OCI-LY7 (cell line): ENCODE measurements around the gene DGCR2. TPM values are rescaled to one million over a fixed set of nuclear protein-coding genes. Genes with fewer than 3 reads are reported as not detected.

ENCODE experiments used
- BruUV-seq: library from RNA; stranded (reverse); fragments of 400-500 nt; replicated peaks from 2 replicates; lab custom pipeline; 2021; lab: Mats Ljungman, UMichigan
- CTCF ChIA-PET: fragments of 300-600 bp; sonication (Branson Sonifier 250); formaldehyde crosslinking; loops from one replicate; lab custom pipeline; 2022; ENCODE audit warnings: antibody characterized with exemption; ENCODE audit not compliant: unreplicated experiment; lab: Charles Lee
- POLR2A ChIA-PET: fragments of 300-600 bp; sonication (Branson Sonifier 250); formaldehyde crosslinking; loops from one replicate; lab custom pipeline; 2022; ENCODE audit warnings: antibody characterized with exemption; lab: Charles Lee
- DNase-seq: peaks from one replicate; pipeline ENCODE4 v3.0.0-alpha.2; 2015; ENCODE audit warnings: low spot score
- H2AFZ ChIP-seq: fragments of 200-600 bp; sonication (generic), shearing (Covaris generic); 2 replicates; pipeline ENCODE4 v1.6.1; 2014; ENCODE audit warnings: mild to moderate bottlenecking, antibody characterized with exemption, low read length, moderate library complexity
- H3K27ac ChIP-seq: fragments of 200-600 bp; sonication (generic); 2 replicates; pipeline ENCODE4 v1.5.1; 2014; ENCODE audit warnings: mixed run types, low read depth, mild to moderate bottlenecking, moderate library complexity, low read length, inconsistent platforms; ENCODE audit not compliant: poor library complexity, severe bottlenecking
- H3K36me3 ChIP-seq: fragments of 200-600 bp; sonication (generic); 2 replicates; pipeline ENCODE4 v1.6.1; 2014; ENCODE audit warnings: mild to moderate bottlenecking, antibody characterized with exemption, low read length, moderate library complexity, mixed read lengths; ENCODE audit not compliant: insufficient read depth
- H3K4me1 ChIP-seq: fragments of 200-600 bp; sonication (generic); 2 replicates; pipeline ENCODE4 v1.5.1; 2014; ENCODE audit warnings: mild to moderate bottlenecking, low read length; ENCODE audit not compliant: insufficient read depth, poor library complexity, severe bottlenecking
- H3K4me2 ChIP-seq: fragments of 200-600 bp; sonication (generic); 2 replicates; pipeline ENCODE4 v1.6.1; 2014; ENCODE audit warnings: mild to moderate bottlenecking, low read length
- H3K4me3 ChIP-seq: fragments of 200-600 bp; sonication (generic); 2 replicates; pipeline ENCODE4 v1.5.1; 2014; ENCODE audit warnings: mild to moderate bottlenecking, low read depth, low read length; ENCODE audit not compliant: poor library complexity, severe bottlenecking
- H3K79me2 ChIP-seq: fragments of 200-600 bp; sonication (generic); 2 replicates; pipeline ENCODE4 v1.6.1; 2016; ENCODE audit warnings: low read depth, mild to moderate bottlenecking, low read length, moderate library complexity, mixed read lengths; ENCODE audit not compliant: insufficient read depth
- H3K9me2 ChIP-seq: fragments of 200-600 bp; sonication (generic); 2 replicates; pipeline ENCODE4 v1.6.1; 2016; ENCODE audit warnings: mild to moderate bottlenecking, low read length, mixed read lengths; ENCODE audit not compliant: insufficient read depth
- H3K9me3 ChIP-seq: fragments of 200-600 bp; sonication (generic); 2 replicates; pipeline ENCODE4 v1.6.1; 2014; ENCODE audit warnings: mild to moderate bottlenecking, mixed run types, low read length, mixed read lengths
- H4K20me1 ChIP-seq: fragments of 200-600 bp; sonication (generic); 2 replicates; pipeline ENCODE4 v1.6.1; 2014; ENCODE audit warnings: mild to moderate bottlenecking, antibody characterized with exemption, low read length, moderate library complexity, mixed read lengths; ENCODE audit not compliant: insufficient read depth
- EZH2phosphoT487 ChIP-seq: fragments of 200-600 bp; sonication (generic); IDR thresholded peaks from 2 replicates; pipeline ENCODE4 v1.6.1; 2018; ENCODE audit warnings: low read depth, borderline replicate concordance, mild to moderate bottlenecking, mixed run types, antibody characterized with exemption, low read length, moderate library complexity, mixed read lengths
- intact Hi-C: fragments of 100-400 bp; cut with micrococcal nuclease; formaldehyde crosslinking; loops from one replicate; pipeline ENCODE4 v1.10.0; 2022; ENCODE audit not compliant: unreplicated experiment
- total RNA-seq, 2 experiments: library from RNA; depleted of rRNA in 1 of 2; stranded (reverse); fragments of >200 nt in 1 of 2; shearing (Covaris generic) in 1 of 2; gene quantifications; 2 replicates each; pipeline ENCODE4 v1.2.3, GENCODE V29; 2014 to 2022
- TF ChIP-seq, protein P1 (sequence below): fragments of 200-600 bp; sonication (generic); conservative IDR thresholded peaks from 2 replicates; pipeline ENCODE4 v1.5.1; 2014; ENCODE audit warnings: mild to moderate bottlenecking, antibody characterized with exemption, low read length, moderate library complexity, mixed read lengths

DGCR2 gene
- total RNA-seq, 2 experiments from 2014 or later: 27.6 to 29.7 TPM

DNA sequence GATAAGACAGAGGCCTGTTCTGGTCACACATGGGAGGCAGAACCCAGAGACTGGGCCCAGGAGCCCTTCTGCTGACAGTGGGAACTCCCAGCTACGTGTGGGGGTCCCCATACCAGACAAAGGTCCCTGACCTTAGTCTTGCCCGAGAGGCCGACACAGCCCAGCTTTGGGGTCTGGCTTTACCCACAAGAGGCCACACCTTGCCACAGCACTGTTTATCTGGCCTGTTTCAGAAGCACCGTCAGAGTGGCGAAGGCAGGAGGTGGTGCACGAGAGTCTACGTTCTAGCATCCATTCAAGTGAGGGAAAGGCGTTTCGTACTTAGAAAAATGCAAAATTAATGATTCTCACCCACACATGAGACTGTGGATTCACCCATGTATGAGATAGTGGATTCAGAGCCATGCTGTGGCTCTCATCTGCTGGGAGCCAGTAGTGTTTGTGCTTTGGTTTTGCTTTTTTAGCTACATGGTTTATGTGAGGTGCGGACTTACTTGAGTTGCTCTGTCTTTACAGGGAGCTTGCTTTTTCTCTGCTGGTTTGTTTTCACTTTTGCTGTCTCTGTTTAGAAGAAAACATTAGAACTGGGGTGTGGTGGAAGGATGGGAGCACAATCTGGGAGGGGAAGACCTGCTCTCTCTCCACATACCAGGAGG lies 129.5 kb downstream of the DGCR2 start:
- Histone ChIP-seq H3K9me3 (no peaks in the 10 kb centered on the region), H3K36me3 (no peaks in the 10 kb centered on the region), H4K20me1 (no peaks in the 10 kb centered on the region), H2AFZ (no peak overlapping the region), H3K4me2 (no peak overlapping the region), H3K4me1 (no peaks in the 10 kb centered on the region), H3K4me3 (no peak overlapping the region), H3K9me2 (no peaks in the 10 kb centered on the region), H3K79me2 (no peaks in the 10 kb centered on the region), H3K27ac (no peak overlapping the region)
- TF ChIP-seq EZH2phosphoT487: no peak
- TF ChIP-seq, protein P1, sequence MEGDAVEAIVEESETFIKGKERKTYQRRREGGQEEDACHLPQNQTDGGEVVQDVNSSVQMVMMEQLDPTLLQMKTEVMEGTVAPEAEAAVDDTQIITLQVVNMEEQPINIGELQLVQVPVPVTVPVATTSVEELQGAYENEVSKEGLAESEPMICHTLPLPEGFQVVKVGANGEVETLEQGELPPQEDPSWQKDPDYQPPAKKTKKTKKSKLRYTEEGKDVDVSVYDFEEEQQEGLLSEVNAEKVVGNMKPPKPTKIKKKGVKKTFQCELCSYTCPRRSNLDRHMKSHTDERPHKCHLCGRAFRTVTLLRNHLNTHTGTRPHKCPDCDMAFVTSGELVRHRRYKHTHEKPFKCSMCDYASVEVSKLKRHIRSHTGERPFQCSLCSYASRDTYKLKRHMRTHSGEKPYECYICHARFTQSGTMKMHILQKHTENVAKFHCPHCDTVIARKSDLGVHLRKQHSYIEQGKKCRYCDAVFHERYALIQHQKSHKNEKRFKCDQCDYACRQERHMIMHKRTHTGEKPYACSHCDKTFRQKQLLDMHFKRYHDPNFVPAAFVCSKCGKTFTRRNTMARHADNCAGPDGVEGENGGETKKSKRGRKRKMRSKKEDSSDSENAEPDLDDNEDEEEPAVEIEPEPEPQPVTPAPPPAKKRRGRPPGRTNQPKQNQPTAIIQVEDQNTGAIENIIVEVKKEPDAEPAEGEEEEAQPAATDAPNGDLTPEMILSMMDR: no peak
- BruUV-seq: no TSS peak
- intact Hi-C loops: no loop called here
- DNase-seq: no peak
- ChIA-PET CTCF (no interaction called here), POLR2A (no interaction called here)

DNA sequence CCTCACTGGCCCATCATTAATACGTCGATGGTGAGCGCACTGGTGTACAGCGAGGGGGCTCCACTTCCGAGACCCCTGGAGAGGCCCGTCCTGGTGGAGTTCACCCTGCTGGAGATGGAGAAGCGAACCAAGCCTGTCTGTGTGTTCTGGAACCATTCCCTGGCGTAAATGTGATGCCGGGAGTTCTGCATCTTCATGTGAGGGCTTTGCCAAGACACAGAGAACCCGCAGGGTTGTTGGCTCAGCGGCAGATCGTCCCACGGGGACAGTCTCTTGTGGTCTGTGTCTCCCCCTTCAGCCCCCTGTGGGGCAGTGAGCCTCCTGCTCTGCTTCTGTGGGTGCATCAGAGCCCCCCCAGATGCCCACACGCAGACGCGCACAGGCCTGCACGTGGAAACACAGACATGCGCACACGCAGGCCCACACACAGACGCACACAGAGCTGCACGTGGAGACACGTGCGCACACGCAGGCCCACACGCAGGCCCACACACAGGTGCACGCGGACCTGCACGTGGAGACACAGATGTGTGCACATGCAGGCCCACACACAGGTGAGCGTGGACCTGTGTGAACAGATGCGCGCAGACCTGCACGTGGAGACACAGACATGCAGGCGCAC lies 130.3 kb downstream of the DGCR2 start:
- Histone ChIP-seq H3K4me3 (no peak overlapping the region), H3K9me3 (no peaks in the 10 kb centered on the region), H2AFZ (no peak overlapping the region), H3K4me1 (no peaks in the 10 kb centered on the region), H3K9me2 (no peaks in the 10 kb centered on the region), H3K27ac (no peak overlapping the region), H3K4me2 (no peak overlapping the region), H3K36me3 (no peaks in the 10 kb centered on the region), H3K79me2 (no peaks in the 10 kb centered on the region), H4K20me1 (no peaks in the 10 kb centered on the region)
- ChIA-PET CTCF (no interaction called here), POLR2A (no interaction called here)
- intact Hi-C loops: no loop called here
- TF ChIP-seq, protein P1: no peak
- no peak for TF ChIP-seq EZH2phosphoT487
- no peak for DNase-seq
- no TSS peak for BruUV-seq

DNA sequence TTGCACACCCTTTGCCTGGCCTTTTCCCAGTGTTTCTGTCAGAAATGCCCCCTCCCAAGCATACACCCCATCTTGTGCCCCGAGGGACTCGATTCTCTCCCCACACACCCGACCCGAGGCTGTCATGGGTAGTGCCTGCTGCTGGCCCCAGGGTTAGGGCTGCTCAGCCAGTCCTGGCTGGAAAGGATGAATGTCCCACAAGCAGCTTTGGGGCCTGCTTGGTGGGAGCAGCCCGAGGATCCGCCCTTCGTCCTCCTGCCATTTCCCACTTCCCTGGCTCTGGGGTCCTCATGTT lies 131.1 kb downstream of the DGCR2 start:
- CTCF ChIA-PET: no interaction called here
- Histone ChIP-seq H2AFZ (no peak overlapping the region), H3K4me3 (no peak overlapping the region), H3K9me3 (no peaks in the 10 kb centered on the region), H3K79me2 (no peaks in the 10 kb centered on the region), H3K36me3 (no peaks in the 10 kb centered on the region), H4K20me1 (no peaks in the 10 kb centered on the region), H3K4me1 (no peaks in the 10 kb centered on the region), H3K9me2 (no peaks in the 10 kb centered on the region), H3K27ac (no peak overlapping the region), H3K4me2 (no peak overlapping the region)
- TF ChIP-seq, protein P1: no peak
- no peak for TF ChIP-seq EZH2phosphoT487
- no peak for DNase-seq
- BruUV-seq: no TSS peak
- intact Hi-C loops: no loop called here
- POLR2A ChIA-PET: no interaction called here
